MCF 10A (cell line): ENCODE results near the gene MYO18B. TPM values are rescaled to one million over a fixed set of nuclear protein-coding genes. Genes with fewer than 3 reads are reported as not detected.

Experiments
- BruUV-seq: library from RNA; stranded (reverse); fragments of 400-500 nt; replicated peaks from 2 replicates; lab custom pipeline; 2021; lab: Mats Ljungman, UMichigan
- CTCF ChIA-PET: fragments of 300-600 bp; sonication (Branson Sonifier 250); formaldehyde crosslinking; extraction: SDS; loops from one replicate; lab custom pipeline; 2021; ENCODE audit warnings: antibody characterized with exemption, inconsistent platforms; lab: Yijun Ruan, JAX
- POLR2A ChIA-PET: fragments of 300-600, 350-650 bp; sonication (Branson Sonifier 250); formaldehyde crosslinking; extraction: SDS; loops from one replicate; lab custom pipeline; 2020; ENCODE audit warnings: antibody characterized with exemption, inconsistent platforms; lab: Yijun Ruan, JAX
- DNase-seq: peaks from one replicate; pipeline ENCODE4 v3.0.0-alpha.2; 2018; ENCODE audit not compliant: unreplicated experiment
- H3K27ac Mint-ChIP-seq: one replicate; pipeline ENCODE4 v1.8.0; 2022; ENCODE audit warnings: mild to moderate bottlenecking, low read depth, mixed read lengths; ENCODE audit not compliant: unreplicated experiment
- H3K27me3 Mint-ChIP-seq: one replicate; pipeline ENCODE4 v1.8.0; 2022; ENCODE audit warnings: mixed read lengths; ENCODE audit not compliant: insufficient read depth, unreplicated experiment
- H3K36me3 Mint-ChIP-seq: one replicate; pipeline ENCODE4 v1.8.0; 2022; ENCODE audit warnings: mild to moderate bottlenecking, moderate library complexity, mixed read lengths; ENCODE audit not compliant: insufficient read depth, unreplicated experiment
- H3K4me1 Mint-ChIP-seq: one replicate; pipeline ENCODE4 v1.8.0; 2022; ENCODE audit warnings: mixed read lengths; ENCODE audit not compliant: insufficient read depth, unreplicated experiment
- H3K4me3 Mint-ChIP-seq: one replicate; pipeline ENCODE4 v1.8.0; 2022; ENCODE audit warnings: mild to moderate bottlenecking, moderate library complexity, mixed read lengths; ENCODE audit not compliant: unreplicated experiment
- H3K9me3 Mint-ChIP-seq: one replicate; pipeline ENCODE4 v1.8.0; 2022; ENCODE audit warnings: mixed read lengths; ENCODE audit not compliant: unreplicated experiment
- intact Hi-C: fragments of 100-400 bp; cut with micrococcal nuclease; formaldehyde crosslinking; loops from 2 replicates; pipeline ENCODE4 v1.14.1; 2022
- total RNA-seq: library from RNA; stranded (reverse); gene quantifications from 2 replicates; pipeline ENCODE4 v1.2.3, GENCODE V29; 2022
- TF ChIP-seq, protein P1 (sequence below): fragments of 200-600 bp; IDR thresholded peaks from one replicate; pipeline ENCODE4 v1.8.0; 2022; ENCODE audit warnings: antibody characterized with exemption, mild to moderate bottlenecking; ENCODE audit not compliant: unreplicated experiment

MYO18B gene
- total RNA-seq, 1 experiment from 2014 or later = 0.07 TPM

DNA sequence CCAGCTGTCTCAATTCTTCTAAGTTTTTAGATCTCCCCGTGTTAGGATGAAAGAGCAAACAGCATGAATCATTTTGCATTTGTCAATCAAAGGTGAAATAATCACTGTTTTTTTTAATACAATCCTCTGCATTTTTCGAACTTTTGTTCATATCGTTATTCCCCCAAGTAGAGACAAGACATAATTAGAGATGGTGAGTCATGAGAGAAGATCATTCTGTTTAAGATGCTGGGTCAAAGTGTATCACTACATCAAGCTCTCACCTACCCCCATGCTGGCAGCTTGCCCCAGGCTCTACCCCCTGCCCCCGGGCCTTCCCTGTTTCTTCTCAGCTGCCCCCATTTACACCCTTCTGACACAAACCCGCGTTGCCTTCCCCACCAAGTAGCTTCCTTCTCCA, 30.5 kb upstream of the MYO18B start:
- BruUV-seq = no TSS peak
- Mint-ChIP-seq H3K4me3 (no peak overlapping the region), H3K4me1 (no peaks in the 10 kb centered on the region), H3K27ac (no peak overlapping the region), H3K36me3 (peaks cover 10% of the 10 kb centered on the region), H3K9me3 (no peaks in the 10 kb centered on the region), H3K27me3 (no peaks in the 10 kb centered on the region)
- CTCF ChIA-PET = interaction anchor here (0.7 to 2.2 kb wide), 5 partner anchors 14 to 263 kb away, joined by 3 to 7 read pairs (median 6); no protein-coding TSS in a partner anchor
- TF ChIP-seq, protein P1, sequence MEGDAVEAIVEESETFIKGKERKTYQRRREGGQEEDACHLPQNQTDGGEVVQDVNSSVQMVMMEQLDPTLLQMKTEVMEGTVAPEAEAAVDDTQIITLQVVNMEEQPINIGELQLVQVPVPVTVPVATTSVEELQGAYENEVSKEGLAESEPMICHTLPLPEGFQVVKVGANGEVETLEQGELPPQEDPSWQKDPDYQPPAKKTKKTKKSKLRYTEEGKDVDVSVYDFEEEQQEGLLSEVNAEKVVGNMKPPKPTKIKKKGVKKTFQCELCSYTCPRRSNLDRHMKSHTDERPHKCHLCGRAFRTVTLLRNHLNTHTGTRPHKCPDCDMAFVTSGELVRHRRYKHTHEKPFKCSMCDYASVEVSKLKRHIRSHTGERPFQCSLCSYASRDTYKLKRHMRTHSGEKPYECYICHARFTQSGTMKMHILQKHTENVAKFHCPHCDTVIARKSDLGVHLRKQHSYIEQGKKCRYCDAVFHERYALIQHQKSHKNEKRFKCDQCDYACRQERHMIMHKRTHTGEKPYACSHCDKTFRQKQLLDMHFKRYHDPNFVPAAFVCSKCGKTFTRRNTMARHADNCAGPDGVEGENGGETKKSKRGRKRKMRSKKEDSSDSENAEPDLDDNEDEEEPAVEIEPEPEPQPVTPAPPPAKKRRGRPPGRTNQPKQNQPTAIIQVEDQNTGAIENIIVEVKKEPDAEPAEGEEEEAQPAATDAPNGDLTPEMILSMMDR = no peak
- POLR2A ChIA-PET = interaction anchor here (1.0 kb wide), 1 partner anchor 10 kb away, joined by 3 read pairs; no protein-coding TSS in a partner anchor
- DNase-seq = no peak
- intact Hi-C loops = no loop called here

DNA sequence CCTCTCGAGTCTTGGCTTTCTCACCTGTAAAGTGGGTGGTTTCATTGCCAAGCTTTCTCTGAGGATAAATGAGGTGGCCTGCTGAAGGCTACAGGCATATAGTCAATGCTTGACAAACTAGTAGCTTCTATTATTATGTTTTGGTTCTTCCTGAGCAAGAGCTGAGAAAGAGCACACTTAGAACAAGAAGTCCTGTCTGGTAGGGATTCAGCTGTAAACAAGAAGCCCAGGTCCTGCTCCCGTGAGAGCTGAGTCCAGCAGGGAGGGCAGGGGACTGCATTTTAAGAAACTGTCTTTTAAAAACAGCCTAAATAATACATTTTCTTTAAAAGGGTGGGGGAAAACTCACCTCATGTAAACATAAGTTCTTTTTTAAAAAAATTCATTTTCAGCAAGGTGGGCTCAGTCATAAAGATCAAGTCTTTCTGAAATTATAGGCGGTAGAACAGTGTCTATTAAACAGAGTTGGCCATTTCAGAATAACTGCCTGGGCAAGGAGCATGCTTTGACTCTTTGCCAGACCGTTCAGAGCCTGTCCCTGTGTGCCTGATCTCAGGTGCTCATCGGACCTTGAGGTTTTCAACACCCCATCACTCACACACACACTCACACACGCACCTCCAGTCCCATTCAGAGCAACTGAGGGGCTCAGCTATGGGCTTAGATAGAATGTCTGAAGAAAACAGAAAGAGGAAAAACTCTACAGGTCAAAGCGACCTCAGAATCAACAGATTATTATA, 29.2 kb upstream of the MYO18B start:
- no peaks in the 10 kb centered on the region for H3K4me1 Mint-ChIP-seq
- DNase-seq = no peak
- no peak overlapping the region for H3K4me3 Mint-ChIP-seq
- ChIA-PET CTCF (interaction anchor here (2.2 kb wide), 1 partner anchor 60 kb away, joined by 7 read pairs; no protein-coding TSS in a partner anchor), POLR2A (interaction anchor here (0.6 kb wide), 1 partner anchor 32 kb away, joined by 3 read pairs; no protein-coding TSS in a partner anchor)
- H3K36me3 Mint-ChIP-seq = peaks cover 10% of the 10 kb centered on the region
- BruUV-seq = no TSS peak
- no peaks in the 10 kb centered on the region for H3K9me3 Mint-ChIP-seq
- no peak overlapping the region for H3K27ac Mint-ChIP-seq
- TF ChIP-seq, protein P1 = no peak
- H3K27me3 Mint-ChIP-seq = no peaks in the 10 kb centered on the region
- intact Hi-C loops = no loop called here

DNA sequence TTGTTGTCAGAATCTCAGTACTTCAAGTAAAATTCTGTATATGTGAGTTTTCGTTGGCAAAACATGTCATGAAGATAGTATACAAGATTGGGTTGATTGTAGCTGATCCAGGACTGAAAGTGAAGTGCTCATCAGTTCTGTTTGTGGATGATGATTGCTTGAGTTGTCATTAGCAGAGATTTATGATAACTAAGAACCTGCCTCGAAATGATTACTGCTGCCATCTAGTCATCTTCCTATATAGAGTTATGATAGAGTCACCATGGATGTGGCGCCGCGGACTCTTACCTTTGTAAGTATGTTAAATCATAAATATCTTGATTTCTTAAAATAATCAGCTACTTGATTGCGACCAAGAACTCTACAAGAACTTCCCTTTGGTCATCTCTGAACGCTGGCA, 27.9 kb upstream of the MYO18B start:
- TF ChIP-seq, protein P1 = no peak
- Mint-ChIP-seq H3K4me3 (no peak overlapping the region), H3K4me1 (no peaks in the 10 kb centered on the region), H3K27ac (no peak overlapping the region), H3K27me3 (no peaks in the 10 kb centered on the region), H3K9me3 (no peaks in the 10 kb centered on the region), H3K36me3 (peaks cover 10% of the 10 kb centered on the region)
- intact Hi-C loops = no loop called here
- no TSS peak for BruUV-seq
- ChIA-PET CTCF (interaction anchor here (1.1 kb wide), 1 partner anchor 12 kb away, joined by 3 read pairs; no protein-coding TSS in a partner anchor), POLR2A (no interaction called here)
- DNase-seq = no peak

DNA sequence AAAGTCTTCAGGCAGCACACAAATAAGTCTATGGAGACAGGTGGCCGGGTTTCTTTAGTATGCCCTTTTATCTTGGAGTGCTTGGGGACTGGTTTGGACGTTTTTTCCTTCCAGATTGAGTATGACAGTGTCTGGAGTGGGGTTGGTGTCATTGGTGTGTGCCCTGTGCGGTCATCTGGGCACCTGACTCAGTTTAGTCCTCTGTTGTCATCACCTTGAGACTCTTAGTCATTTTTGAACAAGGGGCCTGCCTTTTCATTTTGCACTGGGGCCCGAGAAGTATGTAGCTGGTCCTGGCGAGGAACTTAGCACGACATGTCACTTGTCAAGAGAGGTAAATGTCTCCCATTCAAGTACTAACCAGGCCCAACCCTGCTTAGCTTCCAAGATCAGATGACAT, 27.2 kb upstream of the MYO18B start:
- H3K9me3 Mint-ChIP-seq = no peaks in the 10 kb centered on the region
- no peak overlapping the region for H3K27ac Mint-ChIP-seq
- peaks cover 10% of the 10 kb centered on the region for H3K36me3 Mint-ChIP-seq
- CTCF ChIA-PET = interaction anchor here (1.1 kb wide), 1 partner anchor 11 kb away, joined by 3 read pairs; no protein-coding TSS in a partner anchor
- POLR2A ChIA-PET = no interaction called here
- intact Hi-C loops = no loop called here
- H3K27me3 Mint-ChIP-seq = no peaks in the 10 kb centered on the region
- no peaks in the 10 kb centered on the region for H3K4me1 Mint-ChIP-seq
- no peak overlapping the region for H3K4me3 Mint-ChIP-seq
- no TSS peak for BruUV-seq
- DNase-seq = no peak
- TF ChIP-seq, protein P1 = no peak
